ENCODE results near the gene TGFBR3.

The TGFBR3 gene

DNA sequence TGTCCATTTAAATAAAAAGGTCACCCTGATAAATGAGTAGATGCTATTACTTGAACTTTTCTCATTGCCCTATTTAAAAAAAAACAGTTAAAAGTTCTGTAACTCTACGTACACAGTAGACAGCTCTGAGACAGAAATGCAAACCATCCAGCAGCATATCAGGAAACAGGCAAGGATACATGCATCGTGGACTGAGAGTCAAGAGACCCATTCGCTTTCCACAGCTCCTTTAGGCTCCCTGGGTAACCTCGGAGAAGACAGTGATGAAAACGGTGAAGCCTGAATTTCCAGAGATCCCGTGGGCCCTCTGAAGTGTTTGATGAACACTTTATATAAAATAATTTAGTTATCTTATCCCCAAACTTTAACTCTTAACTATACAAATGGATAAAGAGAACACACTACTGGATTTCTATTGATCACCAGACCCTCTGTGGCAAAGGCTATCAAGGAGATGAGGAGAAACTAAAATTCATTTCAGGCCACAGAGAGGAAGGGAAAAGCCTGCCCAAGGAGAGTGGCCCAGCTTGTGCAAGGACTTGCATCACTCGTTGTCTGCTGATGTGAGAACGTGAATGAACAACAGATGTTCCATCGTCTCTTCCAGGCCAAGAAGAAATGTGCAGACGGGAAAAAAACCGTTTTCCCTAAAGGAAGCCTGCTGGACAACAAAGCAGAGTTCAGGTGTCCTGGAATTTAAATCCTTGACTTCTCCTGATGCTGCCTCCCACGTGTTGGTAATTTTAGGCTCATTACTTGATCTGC is 131.0 kb downstream of the TGFBR3 start:
- DNase-seq (ENCODE audit: low read depth): no peak

DNA sequence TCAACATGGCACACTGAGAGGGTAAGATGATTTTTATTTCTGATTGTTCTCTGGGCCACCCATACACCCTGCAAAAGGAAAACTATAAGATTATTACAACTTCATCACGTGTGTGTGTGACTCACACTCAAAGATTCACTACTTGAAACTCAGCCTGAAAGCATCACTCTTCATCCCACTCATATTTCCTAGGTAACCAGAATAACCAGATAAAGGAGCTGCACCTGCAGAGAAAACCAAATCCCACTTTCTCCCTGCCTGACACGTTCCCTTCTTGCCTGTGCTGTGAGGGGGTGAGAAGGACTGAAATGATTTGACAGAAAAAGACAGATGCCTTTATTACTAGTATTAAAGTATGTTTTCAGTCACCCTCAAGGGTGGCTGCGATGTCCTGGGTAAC is 131.6 kb downstream of the TGFBR3 start:
- no peak for DNase-seq (ENCODE audit: low read depth)

- no peak for DNase-seq (ENCODE audit: low read depth)
Measured at GRCh38 chr1:91753878-91754277, 132.1 kb downstream of the TGFBR3 start.

- no peak for DNase-seq (ENCODE audit: low read depth)
Measured at GRCh38 chr1:91752324-91752723, 133.6 kb downstream of the TGFBR3 start.

DNA sequence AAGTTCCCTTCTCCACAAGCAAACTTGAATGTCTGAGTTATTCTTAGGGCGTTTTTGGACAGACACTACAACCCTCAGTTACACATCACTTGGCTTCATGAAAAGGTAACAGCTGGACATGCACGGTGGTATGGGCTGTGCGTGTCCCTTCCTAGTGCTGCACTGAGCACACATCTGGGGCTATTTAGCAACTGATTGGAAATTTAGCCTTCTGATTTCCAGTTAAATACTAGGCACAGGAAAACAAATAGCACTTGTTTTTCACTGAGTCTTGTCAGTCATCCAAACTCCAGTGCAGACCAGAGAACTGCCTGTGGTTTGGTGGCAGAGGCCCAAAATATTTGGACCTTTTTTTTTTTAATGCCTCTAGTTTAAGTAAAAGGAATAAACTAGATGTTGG is 134.7 kb downstream of the TGFBR3 start:
- DNase-seq (ENCODE audit: low read depth): no peak

GRCh38 chr1:91750398-91750996 is 135.5 kb downstream of the TGFBR3 start:
- no peak for DNase-seq (ENCODE audit: low read depth)

DNA sequence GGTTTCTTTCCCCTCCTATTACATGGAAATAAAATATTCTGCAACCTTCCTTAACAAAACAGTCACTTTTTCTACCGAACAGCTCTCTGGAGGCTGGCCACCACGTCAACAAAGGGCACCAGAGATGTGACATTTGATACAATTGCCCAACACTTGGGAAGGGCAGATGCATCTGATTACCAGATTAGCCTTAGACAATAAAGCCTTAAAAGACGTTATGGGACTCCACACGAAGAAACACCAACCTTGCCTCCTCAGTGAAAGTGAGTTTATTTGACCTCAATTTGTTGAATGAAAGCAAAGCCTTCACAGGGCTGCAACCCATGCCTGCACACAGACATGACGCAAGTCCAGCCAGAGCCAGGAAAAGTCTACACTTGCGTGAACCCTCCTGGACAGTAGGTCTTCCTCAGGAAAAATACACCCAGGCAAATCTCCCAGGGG is 136.1 kb downstream of the TGFBR3 start:
- DNase-seq (ENCODE audit: low read depth): no peak

GRCh38 chr1:91747666-91748065 is 138.3 kb downstream of the TGFBR3 start:
- DNase-seq (ENCODE audit: low read depth): no peak

- no peak for DNase-seq (ENCODE audit: low read depth)
Measured at GRCh38 chr1:91746728-91747338, 139.1 kb downstream of the TGFBR3 start.

DNA sequence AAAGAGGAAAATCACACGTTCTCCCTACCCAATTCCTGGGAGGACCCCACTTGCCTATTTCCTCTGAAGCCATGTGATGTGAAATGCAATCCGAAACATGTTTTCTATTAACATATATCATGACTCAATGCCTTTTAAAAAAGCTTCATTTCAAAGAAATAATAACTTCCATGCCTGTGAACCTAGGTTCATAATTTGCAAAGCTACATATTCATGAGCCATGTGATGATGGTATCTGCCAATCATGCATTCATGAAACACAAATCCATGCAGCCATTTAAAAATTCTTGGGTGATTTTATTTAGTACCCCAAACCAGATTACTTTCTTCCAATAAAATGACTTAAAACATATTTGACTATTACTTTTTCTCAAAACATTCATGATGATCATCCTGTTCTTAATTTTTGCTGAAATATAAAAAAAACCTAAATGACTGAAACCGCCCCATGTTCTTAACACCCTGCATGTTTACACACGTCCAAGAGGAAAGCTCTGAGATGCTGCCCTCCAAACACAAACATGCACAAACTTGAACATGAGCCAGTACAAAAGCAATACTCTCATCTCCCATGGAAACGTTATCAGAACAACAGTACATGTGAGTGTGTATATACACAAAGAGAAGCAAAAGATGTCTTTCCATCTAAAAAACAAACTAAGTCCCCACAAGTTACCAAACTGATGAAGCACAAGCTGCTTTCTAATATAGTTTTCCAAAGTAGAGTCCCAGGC is 140.1 kb downstream of the TGFBR3 start:
- no peak for DNase-seq (ENCODE audit: low read depth)

DNA sequence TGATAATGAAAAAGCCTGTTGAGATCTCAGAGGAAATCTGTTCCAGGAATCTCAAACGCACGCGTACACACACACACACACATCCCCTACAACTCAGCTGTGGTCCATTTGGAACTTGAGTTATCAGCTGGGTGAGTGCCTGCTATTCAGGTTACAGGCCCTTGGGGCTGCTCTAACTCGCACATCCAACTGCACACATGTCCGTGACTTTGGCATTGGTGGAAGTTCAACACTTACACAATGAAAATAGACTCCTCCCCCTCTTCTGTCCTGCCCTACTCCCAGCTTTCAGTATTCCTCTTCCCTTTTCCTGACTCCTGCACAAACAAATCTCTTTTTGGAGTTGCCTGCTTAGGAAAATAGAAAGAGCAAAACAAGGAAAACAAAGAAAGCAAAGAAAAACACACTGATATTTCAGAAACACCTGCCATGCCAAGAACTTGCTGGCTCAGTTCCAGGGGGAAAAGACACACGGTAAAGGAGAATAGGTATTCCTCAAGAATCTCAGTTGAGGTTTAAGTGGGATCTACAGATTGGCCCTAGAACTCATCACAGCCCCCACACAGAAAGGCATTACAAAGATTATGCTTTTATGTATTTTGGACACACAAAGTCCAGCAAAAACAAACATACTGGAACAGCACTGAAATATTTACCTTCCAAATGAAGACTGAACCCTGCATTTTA is 140.9 kb downstream of the TGFBR3 start:
- DNase-seq (ENCODE audit: low read depth): no peak

GRCh38 chr1:91742848-91743292 is 143.1 kb downstream of the TGFBR3 start:
- DNase-seq (ENCODE audit: low read depth): no peak

GRCh38 chr1:91741906-91742305 is 144.0 kb downstream of the TGFBR3 start:
- no peak for DNase-seq (ENCODE audit: low read depth)

DNA sequence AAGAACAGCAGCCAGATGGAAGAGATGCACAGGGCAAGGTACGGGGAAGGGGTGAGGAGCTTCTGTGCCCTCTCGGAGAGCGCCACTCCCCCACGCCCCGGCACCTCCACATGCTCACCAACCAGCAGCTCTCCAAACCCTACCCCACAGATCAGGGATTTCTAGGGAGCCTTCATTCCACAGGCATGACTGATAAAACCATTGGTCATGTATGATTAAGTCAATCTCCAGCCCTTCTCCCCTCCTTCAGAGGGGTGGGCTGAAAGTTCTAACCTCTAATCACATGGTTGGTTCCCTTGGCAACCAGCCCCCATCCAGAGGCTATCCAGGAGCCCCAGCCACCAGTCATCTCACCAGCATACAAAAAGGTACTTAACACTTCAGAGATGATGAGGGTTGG is 144.7 kb downstream of the TGFBR3 start:
- no peak for DNase-seq (ENCODE audit: low read depth)

DNA sequence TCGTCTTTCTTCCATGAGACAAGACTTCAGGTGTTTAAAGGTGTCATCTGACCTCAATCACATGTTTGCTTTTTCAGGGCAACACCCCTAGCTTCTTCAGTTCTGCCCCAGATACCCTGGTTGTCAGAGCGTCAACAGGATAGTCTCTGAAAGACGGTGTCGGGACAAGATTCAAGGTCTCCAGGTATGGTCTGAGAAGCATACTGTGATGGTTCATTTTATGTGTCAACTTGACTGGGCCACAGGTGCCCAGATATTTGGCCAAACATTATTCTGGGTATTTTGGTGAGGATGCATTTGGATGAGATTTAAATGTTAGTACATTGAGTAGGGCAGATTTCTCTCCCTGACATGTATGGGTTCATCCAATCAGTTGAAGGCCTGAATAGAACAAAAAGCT is 148.3 kb downstream of the TGFBR3 start:
- DNase-seq (ENCODE audit: low read depth): no peak

GRCh38 chr1:91736715-91737615 is 149.0 kb downstream of the TGFBR3 start:
- no peak for DNase-seq (ENCODE audit: low read depth)

- no peak for DNase-seq (ENCODE audit: low read depth)
Measured at GRCh38 chr1:91736146-91736714, 149.7 kb downstream of the TGFBR3 start.

GRCh38 chr1:91735266-91735845 is 150.6 kb downstream of the TGFBR3 start:
- DNase-seq (ENCODE audit: low read depth): no peak

- no peak for DNase-seq (ENCODE audit: low read depth)
Measured at GRCh38 chr1:91734761-91735160, 151.2 kb downstream of the TGFBR3 start.

- DNase-seq (ENCODE audit: low read depth): no peak
Measured at GRCh38 chr1:91733108-91733710, 152.7 kb downstream of the TGFBR3 start.
